ENCODE results near the gene LTBP4.

- no peak for TF ChIP-seq POU2F2 (IDR thresholded peaks at IDR 0.05; ENCODE audit: low read depth, low read length)
- TF ChIP-seq POLR2A (IDR thresholded peaks at IDR 0.05; ENCODE audit: low read depth, low read length) = no peak
Measured at GRCh38 chr19:40581531-40581930, 19.6 kb upstream of the LTBP4 start.
